Ishikawa (cell line): Measurements from ENCODE around the gene ELMO1.

Source experiments
- CEBPB ChIP-seq: IDR thresholded peaks from 2 replicates; pipeline ENCODE4 v1.6.1; 2012
- CREB1 ChIP-seq: IDR thresholded peaks from 2 replicates; pipeline ENCODE4 v1.6.1; 2012; ENCODE audit warnings: low read depth
- EGR1 ChIP-seq: IDR thresholded peaks from 2 replicates; pipeline ENCODE4 v1.6.1; 2012
- EP300 ChIP-seq: IDR thresholded peaks from 2 replicates; pipeline ENCODE4 v1.6.1; 2012; ENCODE audit warnings: borderline replicate concordance
- FOXM1 ChIP-seq: IDR thresholded peaks from 2 replicates; pipeline ENCODE4 v1.6.1; 2012; ENCODE audit warnings: low read depth, borderline replicate concordance
- NFIC ChIP-seq: IDR thresholded peaks from 2 replicates; pipeline ENCODE4 v1.6.1; 2012
- RAD21 ChIP-seq: IDR thresholded peaks from 2 replicates; pipeline ENCODE4 v1.6.1; 2012; ENCODE audit warnings: low read depth
- REST ChIP-seq: IDR thresholded peaks from 2 replicates; pipeline ENCODE4 v1.6.1; 2012; ENCODE audit warnings: low read depth, mild to moderate bottlenecking
- TAF1 ChIP-seq: IDR thresholded peaks from 2 replicates; pipeline ENCODE4 v1.6.1; 2012; ENCODE audit warnings: low read depth, mild to moderate bottlenecking
- TCF12 ChIP-seq: IDR thresholded peaks from 2 replicates; pipeline ENCODE4 v1.6.1; 2012; ENCODE audit warnings: low read depth
- TEAD4 ChIP-seq: IDR thresholded peaks from 2 replicates; pipeline ENCODE4 v1.6.1; 2012
- YY1 ChIP-seq: IDR thresholded peaks from 2 replicates; pipeline ENCODE4 v1.6.1; 2012; ENCODE audit warnings: low read depth
- ZBTB7A ChIP-seq: IDR thresholded peaks from 2 replicates; pipeline ENCODE4 v1.6.1; 2012; ENCODE audit warnings: low read depth
- TF ChIP-seq, protein P1 (sequence below): IDR thresholded peaks from 2 replicates; pipeline ENCODE4 v1.6.1; 2012
- TF ChIP-seq, protein P2 (sequence below): IDR thresholded peaks from 2 replicates; pipeline ENCODE4 v1.6.1; 2012

ELMO1 gene

DNA sequence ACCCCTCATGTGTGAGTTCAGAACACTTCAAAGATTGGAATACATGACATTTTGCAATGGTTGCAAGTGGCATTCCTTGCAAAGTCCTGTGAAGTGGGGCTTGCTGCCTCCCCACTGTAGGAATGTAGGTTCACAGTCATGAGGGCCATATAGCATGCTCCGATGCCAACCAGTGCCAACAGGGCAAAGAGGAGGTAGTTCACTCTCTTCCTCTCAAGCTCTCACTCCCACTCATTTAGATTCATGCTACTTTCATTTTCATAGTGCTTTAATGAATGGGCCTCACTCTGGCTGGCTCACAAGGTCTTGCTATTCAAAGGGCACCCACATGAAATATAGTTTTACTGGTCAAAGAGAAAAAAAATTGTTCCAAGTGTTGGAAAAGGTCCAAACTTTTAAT, 554.5 kb downstream of the ELMO1 start:
- TF ChIP-seq, protein P1, sequence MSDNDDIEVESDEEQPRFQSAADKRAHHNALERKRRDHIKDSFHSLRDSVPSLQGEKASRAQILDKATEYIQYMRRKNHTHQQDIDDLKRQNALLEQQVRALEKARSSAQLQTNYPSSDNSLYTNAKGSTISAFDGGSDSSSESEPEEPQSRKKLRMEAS = no peak
- no peak for TF ChIP-seq EGR1
- TF ChIP-seq FOXM1 = no peak
- TF ChIP-seq TEAD4 = no peak
- no peak for TF ChIP-seq ZBTB7A
- TF ChIP-seq TCF12 = no peak
- TF ChIP-seq REST = no peak
- TF ChIP-seq, protein P2, sequence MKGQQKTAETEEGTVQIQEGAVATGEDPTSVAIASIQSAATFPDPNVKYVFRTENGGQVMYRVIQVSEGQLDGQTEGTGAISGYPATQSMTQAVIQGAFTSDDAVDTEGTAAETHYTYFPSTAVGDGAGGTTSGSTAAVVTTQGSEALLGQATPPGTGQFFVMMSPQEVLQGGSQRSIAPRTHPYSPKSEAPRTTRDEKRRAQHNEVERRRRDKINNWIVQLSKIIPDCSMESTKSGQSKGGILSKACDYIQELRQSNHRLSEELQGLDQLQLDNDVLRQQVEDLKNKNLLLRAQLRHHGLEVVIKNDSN = no peak
- no peak for TF ChIP-seq CEBPB
- no peak for TF ChIP-seq TAF1
- no peak for TF ChIP-seq RAD21
- no peak for TF ChIP-seq NFIC
- no peak for TF ChIP-seq CREB1
- no peak for TF ChIP-seq EP300
- TF ChIP-seq YY1 = no peak

DNA sequence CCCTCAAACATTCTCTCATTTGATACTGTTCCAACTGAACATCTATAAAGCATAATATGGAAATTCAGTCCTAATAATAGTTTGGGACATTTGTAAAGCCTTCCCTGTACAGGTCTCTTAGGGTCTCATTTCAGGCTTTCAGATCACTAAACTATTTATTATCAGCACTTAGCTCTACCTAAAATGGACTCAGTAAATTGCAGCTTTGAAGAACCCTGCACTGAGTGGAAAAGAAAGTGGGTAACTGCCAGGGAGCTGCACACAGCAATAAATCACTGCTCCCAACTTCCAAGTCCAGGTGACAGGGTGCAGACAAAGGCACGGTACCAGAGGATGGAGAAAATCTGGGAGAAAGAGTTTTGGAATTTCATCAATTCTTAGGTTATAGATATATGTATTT, 559.5 kb downstream of the ELMO1 start:
- TF ChIP-seq CEBPB (no peak), CREB1 (no peak), YY1 (no peak), REST (no peak), TEAD4 (no peak)
- TF ChIP-seq, protein P2 = no peak
- TF ChIP-seq, protein P1 = no peak

- TF ChIP-seq TAF1 (no peak), ZBTB7A (no peak), TEAD4 (no peak), YY1 (no peak), EP300 (no peak), FOXM1 (no peak), CEBPB (no peak), EGR1 (no peak), REST (no peak), RAD21 (no peak), TCF12 (no peak), NFIC (no peak), CREB1 (no peak)
- TF ChIP-seq, protein P2 = no peak
- TF ChIP-seq, protein P1 = no peak
These were observed 560.7 kb downstream of the ELMO1 start for GRCh38 chr7:36887969-36888368.

GRCh38 chr7:36887233-36887632, 561.4 kb downstream of the ELMO1 start:
- TF ChIP-seq REST = no peak
- TF ChIP-seq TEAD4 = no peak
- no peak for TF ChIP-seq TCF12
- TF ChIP-seq TAF1 = no peak
- TF ChIP-seq CREB1 = no peak
- no peak for TF ChIP-seq NFIC
- TF ChIP-seq EGR1 = no peak
